Measurements from ENCODE around the gene TP53AIP1.

Gene TP53AIP1

GRCh38 chr11:128888034-128888985, 54.4 kb downstream of the TP53AIP1 start:
- no peak for TF ChIP-seq CTCF (IDR thresholded peaks at IDR 0.05; ENCODE audit: low read depth, low read length)
- no peak overlapping the region for H3K4me3 ChIP-seq (ENCODE audit: low read depth, low read length)

- H3K4me3 ChIP-seq (ENCODE audit: low read depth, low read length), result no peak overlapping the region
- 0 out of 2 replicates have a peak, but pooled peaks have one; percentile 10 for TF ChIP-seq CTCF (IDR thresholded peaks at IDR 0.05; ENCODE audit: low read depth, low read length)
Observed at GRCh38 chr11:128886406-128887124, 56.1 kb downstream of the TP53AIP1 start.

Data from WI38 (cell line).